Stimulated activated memory B cell treated with anti-CD40 and anti-IgM and Interleukin-4, amounts not matched to agents 10 μg/mL and 1 μg/mL and 100 μg/mL, for 72 hours (primary cell): ENCODE results near the gene SLC45A1.

Experiments
- ATAC-seq: fragments of 150-1000 bp; cut with Tn5 transposase; 2 replicates; pipeline ENCODE4 v1.10.0; 2021
- H3K27ac Mint-ChIP-seq: one replicate; pipeline ENCODE4 v1.8.0; 2022; ENCODE audit warnings: mild to moderate bottlenecking, mixed read lengths
- H3K27me3 Mint-ChIP-seq: one replicate; pipeline ENCODE4 v1.8.0; 2022; ENCODE audit warnings: mixed read lengths
- H3K36me3 Mint-ChIP-seq: one replicate; pipeline ENCODE4 v1.8.0; 2022; ENCODE audit warnings: mixed read lengths
- H3K4me1 Mint-ChIP-seq: one replicate; pipeline ENCODE4 v1.8.0; 2022; ENCODE audit warnings: mixed read lengths
- H3K4me3 Mint-ChIP-seq: one replicate; pipeline ENCODE4 v1.8.0; 2022; ENCODE audit warnings: mild to moderate bottlenecking, moderate library complexity, mixed read lengths
- H3K9me3 Mint-ChIP-seq: one replicate; pipeline ENCODE4 v1.8.0; 2022; ENCODE audit warnings: mixed read lengths

SLC45A1 gene

DNA sequence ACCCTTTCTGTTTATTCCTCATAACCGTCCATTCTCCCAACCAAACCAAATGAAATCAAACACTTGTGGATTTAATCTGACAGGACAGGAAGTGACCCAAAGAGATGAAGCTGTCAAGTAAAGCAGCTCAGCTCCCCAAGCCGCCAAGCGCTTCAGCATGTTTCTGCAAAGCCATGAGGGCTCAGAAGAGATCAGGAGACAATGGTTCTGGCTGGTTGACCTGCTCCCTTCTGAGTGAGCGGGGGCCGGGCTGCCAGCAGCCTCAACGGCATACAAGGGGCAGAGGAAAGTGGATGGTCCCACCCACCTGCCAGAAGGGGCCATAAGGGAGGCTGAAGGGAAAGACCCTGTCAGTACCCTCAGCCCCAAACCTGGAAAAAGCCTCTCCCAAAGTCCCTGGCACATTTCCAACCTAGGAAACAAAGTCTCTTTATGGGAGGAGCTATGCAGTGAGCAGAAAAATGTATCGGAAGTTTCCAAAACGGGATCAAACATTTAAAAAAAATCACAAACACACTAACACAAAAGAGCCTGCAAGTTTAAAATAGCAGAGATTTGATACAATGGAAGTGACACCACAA is 45.4 kb downstream of the SLC45A1 start:
- no peaks in the 10 kb centered on the region for H3K27me3 Mint-ChIP-seq
- ATAC-seq: no peak
- no peaks in the 10 kb centered on the region for H3K9me3 Mint-ChIP-seq
- peaks cover 47% of the 10 kb centered on the region for H3K36me3 Mint-ChIP-seq
- peaks cover 27% of the 10 kb centered on the region for H3K4me1 Mint-ChIP-seq
- no peak overlapping the region for H3K4me3 Mint-ChIP-seq
- no peak overlapping the region for H3K27ac Mint-ChIP-seq

DNA sequence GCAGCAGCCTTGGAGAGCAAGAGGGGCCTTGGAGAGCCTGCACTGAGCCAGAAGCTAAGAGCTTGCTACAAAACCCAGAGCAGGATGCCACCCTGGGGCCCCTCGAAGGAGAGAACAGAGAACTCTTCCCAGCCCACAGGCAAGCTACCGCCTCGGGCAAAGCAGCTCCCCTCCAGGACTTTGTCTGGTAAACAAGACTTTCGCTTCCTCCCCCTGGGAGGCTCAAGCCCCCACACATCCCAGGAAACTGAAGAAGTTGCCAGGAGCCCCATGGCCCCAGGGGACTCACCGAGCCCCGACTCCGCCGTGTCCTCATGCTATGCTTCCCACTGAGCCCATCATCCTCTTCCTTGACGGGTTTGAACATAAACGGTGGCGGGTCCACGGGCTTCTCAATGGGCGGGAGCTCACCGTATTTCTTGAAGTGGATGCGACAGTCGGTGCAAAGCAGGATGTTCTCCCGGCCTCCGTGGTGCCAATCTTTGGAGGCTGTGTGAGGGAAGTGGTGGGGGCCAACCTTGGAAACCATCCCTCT is 45.9 kb downstream of the SLC45A1 start:
- ATAC-seq: no peak
- Mint-ChIP-seq H3K4me3 (no peak overlapping the region), H3K36me3 (peaks cover 42% of the 10 kb centered on the region), H3K9me3 (no peaks in the 10 kb centered on the region), H3K27me3 (no peaks in the 10 kb centered on the region), H3K27ac (no peak overlapping the region), H3K4me1 (peaks cover 28% of the 10 kb centered on the region)

DNA sequence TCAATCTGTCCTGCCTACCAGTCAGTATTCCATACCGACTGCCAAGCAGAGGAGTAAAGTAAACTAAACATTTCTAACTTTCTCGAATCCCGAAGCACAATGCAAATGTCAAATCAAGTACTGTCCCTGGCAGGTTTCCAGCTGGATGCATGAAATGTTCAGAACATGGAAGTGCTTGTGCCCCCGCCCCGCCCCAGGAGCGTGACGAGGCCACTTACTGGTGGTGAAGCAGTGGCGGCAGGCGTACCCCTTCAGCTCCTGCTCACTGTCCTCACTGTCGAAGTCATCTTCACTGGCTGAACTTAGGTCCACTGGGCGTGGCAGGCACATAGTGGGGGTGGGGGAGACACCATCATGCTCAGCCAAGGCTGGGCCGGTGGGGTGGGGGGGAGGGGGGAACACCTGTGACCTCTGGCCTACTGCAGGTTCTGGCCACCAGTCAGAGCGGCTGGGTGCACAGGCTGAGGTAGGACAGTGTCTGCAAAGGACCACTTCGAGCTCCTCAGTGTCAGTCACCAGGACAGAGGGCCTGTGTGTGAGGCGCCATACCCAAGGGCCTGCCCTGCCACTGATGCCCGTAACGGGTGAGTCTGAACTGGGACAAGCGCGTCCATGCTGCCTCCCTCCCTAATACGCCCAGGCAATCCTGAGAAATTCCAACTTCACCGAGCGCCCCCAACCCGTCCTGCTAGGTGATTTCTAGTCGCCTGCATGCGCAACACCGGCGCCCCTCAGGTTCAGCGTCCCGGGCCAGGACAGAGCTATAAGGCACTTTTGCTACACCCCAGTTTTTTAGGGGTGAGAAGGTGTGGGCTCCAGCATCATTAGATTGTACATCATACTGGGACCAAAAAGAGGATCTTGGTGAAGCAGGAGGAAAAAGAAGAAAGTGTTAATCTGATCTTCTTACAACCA is 46.9 kb downstream of the SLC45A1 start:
- no peak for ATAC-seq
- H3K9me3 Mint-ChIP-seq: no peaks in the 10 kb centered on the region
- peaks cover 29% of the 10 kb centered on the region for H3K4me1 Mint-ChIP-seq
- no peaks in the 10 kb centered on the region for H3K27me3 Mint-ChIP-seq
- peaks cover 37% of the 10 kb centered on the region for H3K36me3 Mint-ChIP-seq
- no peak overlapping the region for H3K27ac Mint-ChIP-seq
- no peak overlapping the region for H3K4me3 Mint-ChIP-seq

DNA sequence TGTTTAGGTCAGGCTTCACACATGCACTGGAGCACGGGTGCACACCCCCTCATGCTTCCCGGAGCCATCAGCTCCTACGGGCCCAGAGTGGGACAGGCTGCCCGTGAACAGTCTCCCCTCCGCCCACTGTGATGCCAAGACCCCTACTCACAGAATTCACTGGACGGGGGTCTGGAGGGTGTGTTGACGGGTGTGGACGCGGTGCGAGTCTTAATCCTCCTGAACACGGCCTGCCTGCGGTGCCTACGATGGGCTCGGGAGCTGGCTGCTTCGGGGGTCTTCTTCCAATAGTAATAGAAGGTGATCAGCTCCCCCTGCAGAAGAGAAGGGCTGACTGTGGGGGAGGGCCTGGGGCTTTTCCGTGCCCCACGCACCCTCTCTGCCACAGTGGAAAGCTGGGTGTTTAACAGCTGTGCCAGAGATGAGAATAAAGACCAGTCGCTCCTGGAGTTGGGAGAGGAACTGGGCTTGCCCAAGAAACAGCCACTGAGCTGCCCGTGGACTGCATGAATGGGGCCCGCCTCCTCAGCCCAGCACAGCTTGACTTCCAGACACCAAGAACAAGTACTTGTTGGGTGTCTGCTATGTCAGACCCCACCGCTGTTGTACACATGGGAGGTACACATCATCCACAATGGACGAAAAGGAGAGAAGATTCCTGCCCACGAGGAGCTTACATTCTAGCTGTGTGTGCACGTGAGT is 47.9 kb downstream of the SLC45A1 start:
- ATAC-seq: no peak
- peaks cover 37% of the 10 kb centered on the region for H3K4me1 Mint-ChIP-seq
- no peak overlapping the region for H3K4me3 Mint-ChIP-seq
- H3K9me3 Mint-ChIP-seq: no peaks in the 10 kb centered on the region
- H3K27ac Mint-ChIP-seq: peak overlapping the region; percentile 51
- no peaks in the 10 kb centered on the region for H3K27me3 Mint-ChIP-seq
- peaks cover 42% of the 10 kb centered on the region for H3K36me3 Mint-ChIP-seq

DNA sequence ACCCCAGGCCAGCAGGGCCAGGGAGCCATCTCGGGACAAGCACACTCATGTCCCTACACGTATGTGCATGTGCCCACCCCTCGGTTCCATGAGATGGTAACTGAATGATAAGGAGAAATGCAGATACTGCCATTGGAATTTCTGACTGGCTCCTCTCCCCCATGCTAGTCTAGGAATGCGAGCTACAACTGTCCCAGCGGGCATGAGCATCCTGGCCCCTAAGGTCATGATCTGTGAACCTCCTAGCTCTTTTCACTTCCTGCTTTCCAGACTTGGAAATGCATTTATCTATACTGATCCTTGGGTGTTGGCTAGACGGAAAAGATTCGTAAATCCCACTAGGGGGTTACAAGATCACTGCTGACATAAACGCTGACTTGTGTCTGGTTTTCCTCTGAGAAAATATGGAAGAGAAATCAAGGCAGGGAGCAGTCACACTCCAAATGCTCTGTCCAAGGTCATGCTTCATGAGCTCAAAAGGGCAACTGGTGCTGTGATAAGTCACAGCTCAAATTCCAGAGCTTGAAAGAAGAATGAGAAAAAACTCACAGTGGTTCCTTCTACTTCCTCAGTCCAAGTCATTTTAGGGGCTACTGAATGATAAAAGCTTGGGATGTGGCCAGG is 49.8 kb downstream of the SLC45A1 start:
- no peak overlapping the region for H3K4me3 Mint-ChIP-seq
- no peak for ATAC-seq
- H3K4me1 Mint-ChIP-seq: peaks cover 51% of the 10 kb centered on the region
- H3K27me3 Mint-ChIP-seq: no peaks in the 10 kb centered on the region
- H3K27ac Mint-ChIP-seq: peak overlapping the region; percentile 48
- peaks cover 33% of the 10 kb centered on the region for H3K36me3 Mint-ChIP-seq
- no peaks in the 10 kb centered on the region for H3K9me3 Mint-ChIP-seq

DNA sequence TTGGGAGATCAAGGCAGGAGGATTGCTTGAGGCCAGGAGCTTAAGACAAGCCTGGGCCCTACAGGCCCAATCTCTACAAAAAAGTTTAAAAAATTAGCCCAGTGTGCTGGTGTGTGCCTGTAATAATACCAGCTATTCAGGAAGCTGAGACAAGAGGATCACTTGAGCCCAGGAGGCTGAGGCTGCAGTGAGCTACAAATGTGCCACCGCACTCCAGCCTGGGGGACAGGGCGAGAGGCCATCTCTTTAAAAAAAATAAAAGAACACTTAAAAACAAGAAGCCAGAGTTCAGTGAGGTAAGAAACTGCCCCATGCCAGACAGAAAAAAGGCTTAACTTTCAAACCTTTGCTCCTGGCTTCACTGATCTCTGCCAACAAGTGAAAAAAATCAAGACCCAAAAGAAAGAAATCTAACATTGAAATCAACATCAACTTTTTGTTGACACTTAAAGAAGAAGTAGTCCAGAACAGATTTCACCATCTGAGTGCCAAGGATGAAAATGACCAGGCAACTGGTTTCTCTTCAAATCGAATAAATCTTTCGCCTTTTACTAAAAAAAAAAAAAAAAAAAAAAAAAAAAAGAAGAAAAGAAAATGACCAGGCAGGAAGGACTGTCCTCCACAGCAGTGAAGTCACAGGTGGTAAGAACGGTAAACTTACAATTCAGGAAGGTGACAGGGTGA is 51.2 kb downstream of the SLC45A1 start:
- Mint-ChIP-seq H3K36me3 (peaks cover 18% of the 10 kb centered on the region), H3K27me3 (no peaks in the 10 kb centered on the region), H3K27ac (no peak overlapping the region), H3K4me1 (peaks cover 55% of the 10 kb centered on the region), H3K4me3 (no peak overlapping the region), H3K9me3 (no peaks in the 10 kb centered on the region)
- no peak for ATAC-seq

DNA sequence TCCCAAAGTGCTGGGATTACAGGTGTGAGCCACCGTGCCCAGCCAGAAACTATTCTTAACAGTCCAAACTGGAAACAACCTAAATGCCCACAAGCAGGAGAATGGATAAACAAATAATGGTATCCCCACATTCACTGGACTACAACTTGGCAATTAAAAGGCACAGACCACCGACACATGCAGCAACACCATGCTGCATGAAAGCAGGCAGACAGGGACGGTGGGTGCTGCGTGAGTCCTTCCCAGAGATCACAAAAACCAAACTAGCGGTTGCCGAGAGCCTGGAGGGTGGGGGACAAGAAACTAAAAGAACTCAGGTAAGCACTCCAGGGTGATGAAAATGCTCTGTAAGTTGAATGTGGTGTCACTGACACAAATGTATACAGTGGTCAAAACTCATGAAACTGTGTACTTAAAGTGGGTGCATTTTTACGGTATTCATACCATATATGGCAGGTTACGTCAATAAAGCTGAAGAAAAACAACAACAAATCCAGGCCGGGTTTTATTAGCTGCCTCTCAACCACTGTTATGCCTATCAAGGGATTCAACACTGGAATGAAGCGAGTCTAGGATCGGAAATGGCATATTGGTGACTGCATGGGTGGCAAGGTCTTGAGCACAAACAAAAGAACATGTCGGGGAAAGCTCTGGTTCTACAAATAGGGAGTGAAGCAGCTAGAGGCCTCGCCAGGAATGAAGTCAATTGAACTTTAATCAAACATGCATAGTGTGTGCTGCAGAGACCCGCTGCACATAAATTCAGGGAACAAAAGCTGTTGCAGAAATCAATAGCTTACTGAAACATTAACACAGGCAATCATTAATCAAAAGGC is 52.4 kb downstream of the SLC45A1 start:
- H3K9me3 Mint-ChIP-seq: no peaks in the 10 kb centered on the region
- ATAC-seq: no peak
- no peak overlapping the region for H3K27ac Mint-ChIP-seq
- peaks cover 22% of the 10 kb centered on the region for H3K36me3 Mint-ChIP-seq
- H3K4me1 Mint-ChIP-seq: peaks cover 66% of the 10 kb centered on the region
- H3K27me3 Mint-ChIP-seq: no peaks in the 10 kb centered on the region
- H3K4me3 Mint-ChIP-seq: no peak overlapping the region

DNA sequence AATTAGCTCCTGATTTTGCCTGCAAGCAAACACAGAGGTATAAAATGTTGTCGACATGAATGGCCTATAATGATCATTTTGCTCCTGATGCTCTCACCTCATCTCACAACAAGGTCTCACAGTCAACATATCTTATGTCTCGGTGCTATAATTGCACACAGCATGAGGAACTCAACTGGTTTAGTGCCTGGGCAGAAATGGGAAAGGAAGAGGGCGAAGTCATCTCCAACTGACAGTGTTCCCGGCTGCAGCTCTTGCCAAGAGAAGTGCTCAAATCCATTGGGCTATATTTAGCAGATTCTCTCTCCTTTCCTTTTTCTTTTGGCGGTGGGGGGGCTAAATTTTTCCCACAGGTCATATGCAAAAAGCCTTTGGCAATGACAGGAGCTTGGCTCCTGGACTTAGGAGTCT is 53.0 kb downstream of the SLC45A1 start:
- no peak for ATAC-seq
- no peak overlapping the region for H3K27ac Mint-ChIP-seq
- H3K4me3 Mint-ChIP-seq: no peak overlapping the region
- H3K36me3 Mint-ChIP-seq: peaks cover 22% of the 10 kb centered on the region
- peaks cover 65% of the 10 kb centered on the region for H3K4me1 Mint-ChIP-seq
- H3K9me3 Mint-ChIP-seq: no peaks in the 10 kb centered on the region
- no peaks in the 10 kb centered on the region for H3K27me3 Mint-ChIP-seq

DNA sequence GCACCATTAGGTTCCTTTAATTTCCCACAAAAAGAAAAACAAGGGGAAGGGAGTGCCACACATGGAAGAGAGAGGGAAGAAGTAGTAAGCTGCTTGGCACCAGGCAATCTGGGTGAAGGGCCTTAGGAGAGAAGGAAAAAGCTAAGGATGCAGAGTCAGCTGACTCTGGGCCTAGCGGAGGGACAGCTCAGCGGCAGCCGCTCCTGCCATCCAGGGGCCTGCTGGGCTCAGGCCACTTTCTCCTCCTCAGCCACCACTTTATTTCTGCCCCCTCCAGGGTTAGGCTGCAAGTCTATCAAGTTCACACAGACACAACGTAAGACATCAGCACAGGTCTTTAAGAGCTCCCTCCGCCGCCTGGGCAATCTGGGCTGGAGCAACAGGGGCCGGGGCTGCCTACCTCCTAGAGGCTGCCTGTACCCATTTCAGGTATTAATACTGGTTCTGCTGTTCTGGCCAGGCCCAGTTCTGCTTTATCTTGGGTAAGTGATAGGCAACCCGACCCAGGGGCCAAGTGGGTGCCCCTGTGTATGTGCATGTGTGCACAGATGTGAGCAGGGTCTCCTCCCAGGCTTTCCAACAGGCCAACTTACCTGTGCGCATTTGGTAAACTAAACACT is 53.6 kb downstream of the SLC45A1 start:
- Mint-ChIP-seq H3K4me1 (peaks cover 65% of the 10 kb centered on the region), H3K36me3 (peaks cover 25% of the 10 kb centered on the region), H3K4me3 (no peak overlapping the region), H3K27me3 (no peaks in the 10 kb centered on the region), H3K27ac (peak overlapping the region; percentile 55), H3K9me3 (no peaks in the 10 kb centered on the region)
- no peak for ATAC-seq

DNA sequence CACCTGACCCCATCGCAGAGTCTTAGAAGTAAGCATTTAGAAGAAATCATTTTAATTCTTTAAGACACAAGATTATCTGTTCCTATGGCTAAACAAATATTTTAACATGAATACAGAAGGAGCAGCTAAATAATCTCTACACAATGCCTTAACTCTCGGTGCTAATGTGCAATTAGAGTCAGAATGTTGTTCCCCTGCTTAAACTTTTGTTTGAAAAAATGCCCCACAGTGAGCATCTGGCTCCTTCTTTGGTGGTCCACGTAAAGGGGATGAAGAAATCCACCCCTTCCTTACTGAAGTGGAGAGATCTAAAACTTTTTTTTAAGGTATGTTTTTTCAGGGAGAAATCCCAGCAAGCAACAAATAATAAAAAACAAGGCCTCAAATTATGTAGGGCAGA is 55.2 kb downstream of the SLC45A1 start:
- H3K36me3 Mint-ChIP-seq: peaks cover 29% of the 10 kb centered on the region
- no peak overlapping the region for H3K27ac Mint-ChIP-seq
- no peaks in the 10 kb centered on the region for H3K27me3 Mint-ChIP-seq
- no peak overlapping the region for H3K4me3 Mint-ChIP-seq
- H3K4me1 Mint-ChIP-seq: peaks cover 58% of the 10 kb centered on the region
- no peaks in the 10 kb centered on the region for H3K9me3 Mint-ChIP-seq
- no peak for ATAC-seq

DNA sequence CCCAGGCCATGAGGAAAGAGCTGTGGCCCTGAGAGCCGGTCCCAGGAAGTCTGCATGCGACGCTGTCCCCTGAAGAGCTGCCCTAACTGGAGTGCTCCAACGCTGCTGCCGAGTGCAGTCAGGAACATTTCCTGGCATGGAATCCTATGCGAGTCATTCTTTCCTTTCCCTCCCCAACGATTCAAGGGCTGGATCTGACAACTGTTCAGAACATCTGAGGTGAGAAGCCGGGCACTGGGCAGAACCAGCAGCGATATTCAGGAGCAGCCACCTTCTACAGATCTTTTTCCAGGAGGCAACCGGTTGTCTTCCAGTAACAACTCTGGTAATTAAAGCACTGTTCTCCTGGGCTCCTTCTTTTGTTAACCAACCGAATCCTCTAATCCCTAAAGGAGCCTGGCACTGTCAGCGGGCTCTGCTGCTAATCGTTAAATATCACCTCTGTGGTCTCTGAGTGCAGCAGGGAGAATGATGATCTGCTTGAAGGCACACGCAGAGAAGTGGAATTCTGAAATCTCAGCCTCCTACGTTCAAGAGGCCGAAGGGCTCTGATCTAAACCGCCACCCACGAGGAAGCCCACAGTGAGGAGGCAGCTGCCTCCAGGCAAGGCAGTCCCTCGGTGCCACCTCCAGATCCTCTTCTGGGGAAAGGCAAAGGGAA is 55.8 kb downstream of the SLC45A1 start:
- no peak for ATAC-seq
- H3K36me3 Mint-ChIP-seq: peaks cover 29% of the 10 kb centered on the region
- no peak overlapping the region for H3K4me3 Mint-ChIP-seq
- H3K4me1 Mint-ChIP-seq: peaks cover 61% of the 10 kb centered on the region
- no peaks in the 10 kb centered on the region for H3K9me3 Mint-ChIP-seq
- H3K27me3 Mint-ChIP-seq: no peaks in the 10 kb centered on the region
- peak overlapping the region; percentile 73 for H3K27ac Mint-ChIP-seq

DNA sequence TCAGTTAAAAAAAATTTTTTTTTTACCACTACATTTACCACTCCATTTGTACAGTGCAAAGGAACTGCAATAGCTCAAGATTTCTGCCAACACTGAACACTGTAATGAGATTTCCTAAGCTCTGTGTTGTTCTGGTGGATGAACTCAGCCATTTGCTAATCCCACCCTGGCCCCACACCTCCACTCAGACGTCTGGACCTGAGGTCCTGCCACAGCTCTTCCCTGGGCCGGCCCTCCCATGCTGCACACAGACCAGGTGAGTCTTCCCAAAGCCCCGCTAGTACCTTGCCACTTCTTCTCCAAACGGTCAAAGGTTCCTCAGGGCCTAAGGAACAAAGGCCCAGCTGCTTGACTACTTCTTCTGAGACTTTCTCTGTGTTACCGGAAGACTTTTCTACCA is 56.4 kb downstream of the SLC45A1 start:
- Mint-ChIP-seq H3K27ac (peak overlapping the region; percentile 73), H3K4me1 (peaks cover 68% of the 10 kb centered on the region), H3K9me3 (no peaks in the 10 kb centered on the region), H3K36me3 (peaks cover 29% of the 10 kb centered on the region), H3K4me3 (no peak overlapping the region), H3K27me3 (no peaks in the 10 kb centered on the region)
- ATAC-seq: no peak

DNA sequence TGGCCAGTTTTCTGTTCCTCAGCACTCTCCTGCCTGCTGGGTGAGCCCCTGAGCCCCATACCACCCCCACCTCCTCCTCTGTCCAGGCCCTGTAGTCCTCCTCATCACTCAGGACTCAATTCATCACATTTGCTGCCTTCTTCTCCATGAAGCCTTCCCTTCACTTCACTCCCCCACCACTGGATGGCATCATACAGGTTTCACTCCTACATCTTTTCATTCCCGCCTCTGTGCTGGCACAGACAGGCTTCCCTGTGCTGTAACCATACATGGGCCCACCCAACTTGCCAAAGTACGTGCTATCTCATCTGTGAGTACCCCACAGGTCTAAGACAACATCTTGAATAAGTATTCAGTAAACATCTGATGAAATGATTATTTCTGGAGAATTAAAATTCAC is 56.9 kb downstream of the SLC45A1 start:
- Mint-ChIP-seq H3K4me3 (no peak overlapping the region), H3K27me3 (no peaks in the 10 kb centered on the region), H3K27ac (peak overlapping the region; percentile 73), H3K4me1 (peaks cover 69% of the 10 kb centered on the region), H3K9me3 (no peaks in the 10 kb centered on the region), H3K36me3 (peaks cover 29% of the 10 kb centered on the region)
- ATAC-seq: no peak
